ENCODE results near the gene KCNQ2.

The KCNQ2 gene

GRCh38 chr20:63435552-63435951 is 36.9 kb downstream of the KCNQ2 start:
- no peak for DNase-seq (ENCODE audit: low read depth in 1 of 2, low spot score in 1 of 2)

DNA sequence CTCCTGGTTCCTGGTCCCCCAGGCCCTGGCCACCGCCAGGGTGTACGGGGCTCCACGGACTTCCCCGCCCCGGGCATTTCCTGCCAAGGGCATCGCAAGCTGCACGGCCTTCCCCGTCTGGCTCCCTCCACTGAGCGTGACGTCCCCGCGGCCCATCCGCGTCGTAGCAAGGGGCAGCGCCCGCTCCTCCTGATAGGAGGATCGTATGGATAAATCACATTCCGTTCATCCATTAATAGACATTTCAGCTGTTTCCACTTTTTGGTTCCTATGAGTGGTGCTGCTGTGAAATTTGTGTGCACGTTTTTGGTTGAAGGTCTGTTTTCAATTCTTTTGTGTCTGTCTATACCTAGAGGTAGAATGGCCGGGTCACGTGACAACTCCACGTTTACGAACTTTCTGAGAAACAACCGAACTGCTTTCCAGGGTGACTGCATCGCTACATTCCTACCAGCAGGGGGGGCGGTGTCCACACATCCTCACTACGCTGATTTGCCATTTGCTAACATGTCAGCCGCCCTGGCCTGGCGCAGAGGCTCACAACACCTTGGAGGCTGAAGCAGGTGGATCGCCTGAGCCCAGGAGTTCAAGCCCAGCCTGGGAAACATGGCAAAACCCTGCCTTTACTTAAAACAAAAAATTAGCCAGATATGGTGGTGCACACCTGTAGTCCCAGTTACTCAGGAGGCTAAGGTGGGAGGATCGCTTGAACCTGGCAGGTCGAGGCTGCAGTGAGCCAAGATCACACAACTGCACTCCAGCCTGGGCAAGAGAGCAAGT is 37.7 kb downstream of the KCNQ2 start:
- DNase-seq (ENCODE audit: low read depth in 1 of 2, low spot score in 1 of 2): peak; percentile 62 to 72

DNA sequence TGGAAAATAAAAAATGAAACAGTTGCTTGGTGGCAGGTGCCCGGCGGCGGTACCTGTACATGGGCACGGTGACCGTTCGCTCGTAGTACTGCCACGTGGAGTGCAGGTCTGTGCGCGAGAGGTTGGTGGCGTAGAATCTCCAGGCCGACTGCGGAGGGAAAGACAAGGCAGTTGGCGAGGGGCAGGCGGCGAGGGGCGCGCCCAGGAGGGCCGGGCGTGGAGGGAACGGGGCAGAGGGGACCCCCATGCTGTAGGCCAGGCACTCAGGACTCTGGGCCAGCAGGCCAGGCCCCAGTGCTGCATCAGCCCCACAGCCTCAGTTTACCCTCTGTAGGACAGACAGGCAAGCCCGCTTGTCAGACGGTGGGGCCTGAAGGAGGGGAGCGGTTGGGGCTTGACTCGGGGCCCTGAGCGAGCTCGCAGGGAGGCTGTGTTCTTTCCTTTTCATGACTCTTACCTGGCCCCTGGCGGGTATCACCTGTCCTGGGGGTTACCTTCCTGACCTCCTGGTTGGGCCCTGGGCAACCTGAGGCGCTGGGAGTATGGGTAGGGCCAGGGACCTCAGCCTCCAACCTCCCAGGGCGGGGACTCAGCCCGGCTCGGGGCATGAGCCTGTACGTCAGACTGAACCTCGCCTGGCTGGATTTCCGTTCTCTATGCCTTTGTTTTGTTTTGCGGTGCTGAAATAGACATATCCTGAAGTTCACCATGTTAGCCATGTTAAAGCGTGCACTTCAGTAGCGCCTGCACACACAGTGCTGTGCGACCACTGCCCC is 38.5 kb downstream of the KCNQ2 start:
- DNase-seq (ENCODE audit: low read depth in 1 of 2, low spot score in 1 of 2): no peak

DNA sequence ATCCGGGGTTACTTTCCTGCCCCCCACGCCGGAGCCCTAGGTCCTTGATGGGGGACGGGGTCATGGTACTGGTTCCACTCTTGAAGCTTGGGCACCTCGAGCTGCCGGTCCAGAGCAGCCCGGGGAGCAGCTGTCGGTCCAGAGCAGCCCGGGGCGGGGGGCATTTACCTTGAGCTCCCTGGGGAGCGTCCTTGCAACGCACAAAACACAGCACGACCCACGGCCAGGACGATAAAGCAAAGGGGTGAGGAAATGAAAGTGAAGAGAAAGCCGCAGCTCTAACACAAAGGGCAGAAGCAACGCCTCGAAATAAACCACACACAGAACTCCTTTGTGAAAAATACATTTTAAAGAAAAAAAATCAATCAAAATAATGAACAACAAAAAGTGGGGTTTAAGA is 39.1 kb downstream of the KCNQ2 start:
- DNase-seq (ENCODE audit: low read depth in 1 of 2, low spot score in 1 of 2): no peak

DNA sequence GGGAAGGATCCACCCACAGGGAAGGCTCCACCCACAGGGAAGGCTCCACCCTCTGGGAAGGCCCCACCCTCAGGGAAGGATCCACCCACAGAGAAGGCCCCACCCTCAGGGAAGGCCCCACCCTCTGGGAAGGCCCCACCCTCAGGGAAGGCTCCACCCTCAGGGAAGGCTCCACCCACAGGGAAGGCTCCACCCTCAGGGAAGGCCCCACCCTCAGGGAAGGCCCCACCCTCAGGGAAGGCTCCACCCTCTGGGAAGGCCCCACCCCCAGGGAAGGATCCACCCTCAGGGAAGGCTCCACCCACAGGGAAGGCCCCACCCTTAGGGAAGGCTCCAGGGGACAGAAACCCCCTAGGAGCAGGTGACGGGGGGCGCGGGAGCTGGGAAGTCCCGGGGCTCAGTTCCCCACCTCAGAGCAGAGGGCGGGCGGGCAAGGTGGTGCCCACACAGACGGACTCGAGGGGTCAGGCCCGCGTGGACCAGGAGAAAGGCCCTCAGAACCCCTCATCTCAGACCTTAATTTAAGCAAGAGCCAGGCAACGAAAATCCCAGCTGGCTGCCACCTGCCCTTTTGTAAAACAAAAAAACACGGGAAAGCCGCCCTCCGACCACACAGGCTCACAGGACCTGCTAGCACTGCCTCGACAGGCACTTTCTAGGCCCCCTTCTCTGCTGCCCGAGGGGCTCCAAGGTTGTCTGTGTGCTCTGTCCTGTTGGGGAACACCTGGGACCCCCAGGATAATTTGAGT is 39.7 kb downstream of the KCNQ2 start:
- DNase-seq (ENCODE audit: low read depth in 1 of 2, low spot score in 1 of 2): no peak

DNA sequence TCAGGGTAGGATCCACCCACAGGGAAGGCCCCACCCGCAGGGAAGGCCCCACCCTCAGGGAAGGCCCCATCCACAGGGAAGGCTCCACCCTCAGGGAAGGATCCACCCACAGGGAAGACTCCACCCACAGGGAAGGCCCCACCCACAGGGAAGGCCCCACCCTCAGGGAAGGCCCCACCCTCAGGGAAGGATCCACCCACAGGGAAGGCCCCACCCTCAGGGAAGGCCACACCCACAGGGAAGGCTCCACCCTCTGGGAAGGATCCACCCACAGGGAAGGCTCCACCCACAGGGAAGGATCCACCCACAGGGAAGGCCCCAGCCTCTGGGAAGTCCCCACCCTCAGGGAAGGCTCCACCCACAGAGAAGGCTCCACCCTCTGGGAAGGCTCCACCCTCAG is 40.5 kb downstream of the KCNQ2 start:
- no peak for DNase-seq (ENCODE audit: low read depth in 1 of 2, low spot score in 1 of 2)

GRCh38 chr20:63430891-63431290 is 41.6 kb downstream of the KCNQ2 start:
- DNase-seq (ENCODE audit: low read depth in 1 of 2, low spot score in 1 of 2): no peak

DNA sequence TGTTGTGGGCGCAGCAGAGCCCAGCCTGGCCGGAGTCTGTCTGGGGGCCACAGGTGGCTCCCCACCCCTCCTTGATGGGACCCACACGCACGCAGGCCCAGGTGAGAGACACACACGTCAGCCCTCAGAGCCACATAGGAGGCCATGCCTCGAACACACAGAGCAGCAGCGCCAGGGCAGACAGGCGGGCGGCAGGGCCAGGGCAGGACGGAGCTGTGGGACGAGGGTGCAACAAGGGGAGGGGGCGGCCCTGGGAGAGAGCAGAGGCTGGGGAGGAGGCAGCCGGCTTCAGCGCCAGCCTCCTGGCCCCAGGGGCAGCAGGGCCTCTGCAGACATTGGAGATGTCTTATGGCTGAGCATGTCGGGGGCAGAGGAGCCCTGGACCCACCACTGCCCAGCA is 42.5 kb downstream of the KCNQ2 start:
- DNase-seq (ENCODE audit: low read depth in 1 of 2, low spot score in 1 of 2): no peak

GRCh38 chr20:63428906-63429575 is 43.4 kb downstream of the KCNQ2 start:
- no peak for DNase-seq (ENCODE audit: low read depth in 1 of 2, low spot score in 1 of 2)

DNA sequence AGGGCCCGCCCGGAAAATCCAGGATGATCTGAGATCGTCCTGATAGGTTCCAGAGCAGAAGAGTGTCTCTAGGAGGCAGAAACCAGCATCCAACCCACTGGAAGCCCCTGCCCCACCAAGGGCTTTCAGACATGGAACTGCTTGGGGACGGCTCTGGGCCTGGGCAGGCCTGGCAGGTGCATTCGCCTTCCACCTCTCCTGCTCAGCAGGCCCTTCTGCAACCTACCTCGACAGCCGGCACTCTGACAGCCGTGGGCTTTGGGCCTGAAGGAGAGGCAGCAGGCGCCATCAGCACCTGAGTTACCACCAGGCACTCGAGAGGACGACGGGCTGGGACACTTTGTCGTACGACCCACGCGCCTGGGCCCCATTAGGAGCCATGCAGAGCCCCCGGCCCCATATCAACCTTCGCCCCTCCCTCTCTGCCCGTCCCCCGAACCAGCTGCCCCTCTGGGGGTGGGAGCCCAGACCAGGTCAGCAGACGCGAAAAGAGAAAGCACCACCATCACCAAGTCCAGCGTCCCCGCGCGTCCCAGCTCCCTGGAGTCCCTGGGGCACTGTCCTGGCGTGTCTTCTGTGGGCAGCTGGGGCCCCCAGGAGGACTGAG is 44.6 kb downstream of the KCNQ2 start:
- DNase-seq (ENCODE audit: low read depth in 1 of 2, low spot score in 1 of 2): no peak

DNA sequence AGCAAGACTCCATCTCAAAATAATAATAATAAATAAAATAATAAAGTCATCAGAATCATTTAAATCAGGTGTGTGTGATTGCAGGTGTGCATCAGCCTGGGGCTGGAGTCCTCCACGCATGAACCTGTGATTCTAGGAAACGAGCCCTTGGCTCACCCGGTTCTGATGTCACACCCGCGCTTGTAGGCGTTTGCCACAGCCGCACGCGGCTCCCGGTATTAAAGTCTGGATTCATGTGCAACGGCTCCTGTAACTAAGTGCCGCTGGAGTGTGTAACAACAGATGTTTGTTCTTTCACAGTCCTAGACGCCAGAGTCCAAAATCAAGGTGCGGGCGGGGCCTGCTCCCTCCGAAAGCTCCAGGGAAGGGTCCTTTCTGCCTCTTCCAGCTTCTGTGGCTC is 45.2 kb downstream of the KCNQ2 start:
- DNase-seq (ENCODE audit: low read depth in 1 of 2, low spot score in 1 of 2): no peak

DNA sequence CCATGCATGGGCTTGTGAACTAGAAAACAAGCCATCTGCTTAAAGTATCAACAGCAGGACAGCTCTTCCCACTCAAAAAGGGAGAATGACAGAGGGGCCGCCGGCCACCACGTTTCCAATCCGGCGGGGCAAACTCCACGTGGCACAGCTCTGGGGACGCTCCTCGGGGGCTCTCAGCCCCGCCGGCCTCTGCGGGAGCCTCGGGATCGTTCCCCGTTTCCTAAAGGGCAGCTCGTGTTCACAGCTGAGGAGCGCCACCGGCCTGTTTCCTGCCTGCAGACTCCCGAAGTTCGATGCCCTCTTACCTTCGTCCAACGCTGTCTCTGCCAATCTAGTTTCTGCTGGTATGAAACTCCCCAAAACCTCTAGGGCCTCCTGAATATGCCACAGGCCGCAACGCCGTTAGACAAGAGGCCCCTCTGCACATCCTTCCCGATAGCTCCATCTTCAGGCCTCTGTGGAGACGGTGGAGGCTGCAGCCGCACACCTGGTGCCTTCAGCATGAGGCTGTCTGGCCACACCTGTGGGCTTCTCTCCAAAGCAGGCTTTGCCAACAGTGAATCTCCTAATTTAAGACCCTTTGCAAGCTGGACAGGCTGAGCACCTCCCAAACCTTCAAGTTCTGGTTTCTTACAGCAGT is 46.5 kb downstream of the KCNQ2 start:
- no peak for DNase-seq (ENCODE audit: low read depth in 1 of 2, low spot score in 1 of 2)

GRCh38 chr20:63424613-63425012 is 47.8 kb downstream of the KCNQ2 start:
- DNase-seq (ENCODE audit: low read depth in 1 of 2, low spot score in 1 of 2): no peak

GRCh38 chr20:63423751-63424150 is 48.7 kb downstream of the KCNQ2 start:
- no peak for DNase-seq (ENCODE audit: low read depth in 1 of 2, low spot score in 1 of 2)

GRCh38 chr20:63422653-63423052 is 49.8 kb downstream of the KCNQ2 start:
- no peak for DNase-seq (ENCODE audit: low read depth in 1 of 2, low spot score in 1 of 2)

- DNase-seq (ENCODE audit: low read depth in 1 of 2, low spot score in 1 of 2): no peak
These were observed 50.5 kb downstream of the KCNQ2 start for GRCh38 chr20:63421913-63422312.

GRCh38 chr20:63421094-63421692 is 51.3 kb downstream of the KCNQ2 start:
- DNase-seq (ENCODE audit: low read depth in 1 of 2, low spot score in 1 of 2): no peak

- DNase-seq (ENCODE audit: low read depth in 1 of 2, low spot score in 1 of 2): no peak
These were observed 51.9 kb downstream of the KCNQ2 start for GRCh38 chr20:63420359-63421093.

GRCh38 chr20:63419299-63419698 is 53.2 kb downstream of the KCNQ2 start:
- no peak for DNase-seq (ENCODE audit: low read depth in 1 of 2, low spot score in 1 of 2)
